SK-N-SH (cell line): ENCODE data around the gene DYRK1A. TPM values are rescaled to one million over a fixed set of nuclear protein-coding genes. Genes with fewer than 3 reads are reported as not detected.

Source experiments
- CTCF ChIA-PET: fragments of 300-600, 350-600 bp; formaldehyde crosslinking; extraction: SDS; loops from one replicate; lab custom pipeline; 2021; lab: Yijun Ruan, JAX
- POLR2A ChIA-PET: fragments of 350-600 bp; sonication (Branson Sonifier 250); formaldehyde crosslinking; extraction: SDS; loops from one replicate; lab custom pipeline; 2020; ENCODE audit warnings: antibody characterized with exemption, inconsistent platforms; lab: Yijun Ruan, JAX
- DNase-seq: peaks from one replicate; pipeline ENCODE4 v3.0.0; 2012
- H2AFZ ChIP-seq: fragments of 200-600 bp; sonication (generic); 2 replicates; pipeline ENCODE4 v1.8.1; 2016; ENCODE audit warnings: antibody characterized with exemption, mild to moderate bottlenecking, low read depth
- H3F3A ChIP-seq: fragments of 200-600 bp; sonication (generic); replicated peaks from 2 replicates; pipeline ENCODE3; 2016; ENCODE audit warnings: antibody characterized with exemption, mild to moderate bottlenecking; ENCODE audit not compliant: insufficient read depth
- H3K27ac ChIP-seq, 2 experiments: fragments of 200-500 bp in 1 of 2; fragments of 200-600 bp in 1 of 2; sonication (Bioruptor generic) in 1 of 2; sonication (generic), shearing (Covaris generic) in 1 of 2; 2 replicates each; pipeline versions ENCODE4 v1.5.1 to v1.6.1; 2014 to 2016; ENCODE audit warnings: low read depth in 2 of 2, inconsistent platforms in 1 of 2, low read length in 1 of 2, mild to moderate bottlenecking in 1 of 2, mixed read lengths in 1 of 2
- H3K27me3 ChIP-seq: fragments of 200-600 bp; sonication (generic), shearing (Covaris generic); 2 replicates; pipeline ENCODE4 v1.6.1; 2016; ENCODE audit warnings: mixed run types; ENCODE audit not compliant: insufficient read depth
- H3K36me3 ChIP-seq, 2 experiments: fragments of 200-500 bp in 1 of 2; fragments of 200-600 bp in 1 of 2; sonication (Bioruptor generic) in 1 of 2; sonication (generic) in 1 of 2; replicated peaks in 1 of 2; 2 replicates each; pipeline versions ENCODE3 to v1.5.1; 2014 to 2016; ENCODE audit warnings: low read length in 1 of 2, mild to moderate bottlenecking in 1 of 2; ENCODE audit not compliant: insufficient read depth in 2 of 2, control insufficient read depth in 1 of 2
- H3K4me1 ChIP-seq, 2 experiments: fragments of 200-500 bp in 1 of 2; fragments of 200-600 bp in 1 of 2; sonication (Bioruptor generic) in 1 of 2; sonication (generic), shearing (Covaris generic) in 1 of 2; 2 replicates each; pipeline versions ENCODE4 v1.5.1 to v1.6.1; 2014 to 2016; ENCODE audit warnings: low read depth in 1 of 2, low read length in 1 of 2, mixed run types in 1 of 2; ENCODE audit not compliant: insufficient read depth in 2 of 2, control insufficient read depth in 1 of 2
- H3K4me2 ChIP-seq: fragments of 200-600 bp; sonication (generic), shearing (Covaris generic); 2 replicates; pipeline ENCODE4 v1.6.1; 2017; ENCODE audit warnings: mixed run types
- H3K4me3 ChIP-seq, 2 experiments: fragments of 200-500 bp in 1 of 2; fragments of 200-600 bp in 1 of 2; sonication (Bioruptor generic) in 1 of 2; sonication (generic), shearing (Covaris generic) in 1 of 2; 2 replicates each; pipeline versions ENCODE4 v1.5.1 to v1.8.1; 2014 to 2016; ENCODE audit warnings: low read depth in 2 of 2, inconsistent platforms in 1 of 2, low read length in 1 of 2, mild to moderate bottlenecking in 1 of 2, mixed read lengths in 1 of 2, moderate library complexity in 1 of 2
- H3K79me2 ChIP-seq: fragments of 200-600 bp; sonication (generic); 2 replicates; pipeline ENCODE4 v1.8.1; 2017; ENCODE audit warnings: mild to moderate bottlenecking; ENCODE audit not compliant: insufficient read depth
- H3K9ac ChIP-seq: fragments of 200-600 bp; sonication (generic); 2 replicates; pipeline ENCODE4 v1.6.1; 2017; ENCODE audit warnings: mixed run types
- H3K9me2 ChIP-seq: fragments of 200-600 bp; sonication (generic); 2 replicates; pipeline ENCODE4 v1.6.1; 2017; ENCODE audit warnings: mixed run types
- H3K9me3 ChIP-seq: fragments of 200-600 bp; sonication (generic); 2 replicates; pipeline ENCODE4 v1.6.1; 2017; ENCODE audit warnings: mixed run types, mild to moderate bottlenecking, moderate library complexity
- H4K20me1 ChIP-seq: fragments of 200-600 bp; sonication (generic); 2 replicates; pipeline ENCODE4 v1.6.1; 2017; ENCODE audit warnings: mild to moderate bottlenecking, mixed run types; ENCODE audit not compliant: insufficient read depth
- ELF1 ChIP-seq: IDR thresholded peaks from 2 replicates; pipeline ENCODE4 v1.4.0; 2012
- EZH2phosphoT487 ChIP-seq: fragments of 200-600 bp; sonication (generic); IDR thresholded peaks from 2 replicates; pipeline ENCODE4 v1.6.1; 2017; ENCODE audit warnings: low read depth, mixed run types, mild to moderate bottlenecking, antibody characterized with exemption, moderate library complexity, borderline replicate concordance
- FOSL2 ChIP-seq: IDR thresholded peaks from 2 replicates; pipeline ENCODE4 v1.4.0; 2012; ENCODE audit warnings: low read depth, mild to moderate bottlenecking, moderate library complexity, borderline replicate concordance
- FOXJ3 ChIP-seq: sonication (generic); formaldehyde crosslinking; IDR thresholded peaks from 2 replicates; pipeline ENCODE4 v1.5.1; 2020; ENCODE audit warnings: mild to moderate bottlenecking, missing genetic modification reagents
- FOXM1 ChIP-seq: IDR thresholded peaks from 2 replicates; pipeline ENCODE4 v1.4.0; 2012; ENCODE audit warnings: low read depth, mild to moderate bottlenecking
- GABPA ChIP-seq: IDR thresholded peaks from 2 replicates; pipeline ENCODE4 v1.4.0; 2012; ENCODE audit warnings: low read depth, mild to moderate bottlenecking
- MEF2A ChIP-seq: IDR thresholded peaks from 2 replicates; pipeline ENCODE4 v1.4.0; 2012; ENCODE audit warnings: low read depth, borderline replicate concordance
- NFIC ChIP-seq: IDR thresholded peaks from 2 replicates; pipeline ENCODE4 v1.4.0; 2012; ENCODE audit warnings: borderline replicate concordance
- RAD21 ChIP-seq: IDR thresholded peaks from 2 replicates; pipeline ENCODE4 v1.6.1; 2012; ENCODE audit warnings: mild to moderate bottlenecking, low read length
- RCOR1 ChIP-seq: fragments of 150-350 bp; IDR thresholded peaks from 2 replicates; pipeline ENCODE4 v1.6.1; 2017; ENCODE audit warnings: antibody characterized with exemption, low read length
- RXRA ChIP-seq: IDR thresholded peaks from 2 replicates; pipeline ENCODE4 v1.4.0; 2012; ENCODE audit warnings: low read depth, mild to moderate bottlenecking, borderline replicate concordance
- SIN3A ChIP-seq: IDR thresholded peaks from 2 replicates; pipeline ENCODE4 v1.6.1; 2012; ENCODE audit warnings: low read depth, mild to moderate bottlenecking, low read length, moderate library complexity, borderline replicate concordance
- TCF12 ChIP-seq: IDR thresholded peaks from 2 replicates; pipeline ENCODE4 v1.4.0; 2012
- TEAD4 ChIP-seq: IDR thresholded peaks from 2 replicates; pipeline ENCODE4 v1.4.0; 2012; ENCODE audit warnings: mild to moderate bottlenecking, borderline replicate concordance; ENCODE audit not compliant: insufficient read depth
- WGBS: methylation state at CpG from one replicate; pipeline ENCODE4 v1.1.6; 2017; ENCODE audit warnings: low lambda C conversion rate; 5-methylcytosine and 5-hydroxymethylcytosine counted together
- polyA plus RNA-seq, 3 experiments: library from polyadenylated mRNA; depleted of rRNA; stranded (reverse); fragments of >200 nt; gene quantifications; 2 replicates each; pipeline ENCODE4 v1.2.3, GENCODE V29; 2012
- TF ChIP-seq, protein P1 (sequence below): IDR thresholded peaks from 2 replicates; pipeline ENCODE4 v1.4.0; 2012; ENCODE audit warnings: low read depth, borderline replicate concordance
- TF ChIP-seq, protein P2 (sequence below): IDR thresholded peaks from 2 replicates; pipeline ENCODE4 v1.4.0; 2012; ENCODE audit warnings: low read depth
- TF ChIP-seq, protein P3 (sequence below): fragments of 150-350 bp; IDR thresholded peaks from 2 replicates; pipeline ENCODE4 v1.6.1; 2016; ENCODE audit warnings: mild to moderate bottlenecking, low read depth, low read length
- TF ChIP-seq, protein P4 (sequence below): IDR thresholded peaks from 2 replicates; pipeline ENCODE4 v1.6.1; 2012; ENCODE audit warnings: mild to moderate bottlenecking, low read depth, low read length, moderate library complexity
- TF ChIP-seq, protein P5 (sequence below): fragments of 200-600 bp; sonication (generic); IDR thresholded peaks from 2 replicates; pipeline ENCODE4 v1.6.1; 2017; ENCODE audit warnings: antibody characterized with exemption, mild to moderate bottlenecking, moderate library complexity

DYRK1A gene
- polyA plus RNA-seq, 1 of the 3 experiments (the other 2 are of a cell fraction): 19.3 TPM

DNA sequence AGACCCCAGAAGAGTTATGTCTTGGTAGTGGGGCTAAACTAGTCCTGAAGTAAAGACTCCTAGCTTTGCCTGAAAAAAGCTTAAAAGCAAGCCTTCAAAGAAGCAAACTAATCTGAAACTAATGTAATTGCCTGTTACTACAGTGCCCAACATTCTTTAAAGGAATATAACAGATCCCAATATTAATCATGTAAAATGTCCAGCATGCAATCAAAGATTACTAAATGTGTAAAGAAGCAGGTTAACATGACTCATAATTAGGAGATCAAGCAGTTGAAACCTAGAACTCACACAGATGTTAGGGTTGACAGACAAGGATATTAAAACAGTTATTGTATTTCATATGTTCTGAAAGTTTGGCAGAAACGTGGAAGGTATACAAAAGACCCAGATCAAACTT lies 17.8 kb downstream of the DYRK1A start:
- Histone ChIP-seq H3K9me2 (no peaks in the 10 kb centered on the region), H2AFZ (no peak overlapping the region), H3K4me2 (no peak overlapping the region), H3K4me3 (no peak overlapping the region), H3K27ac (no peak overlapping the region), H3K9me3 (no peaks in the 10 kb centered on the region), H3K36me3 (peaks cover 0 to 7% of the 10 kb centered on the region in 2 experiments), H3K79me2 (peaks cover 100% of the 10 kb centered on the region), H4K20me1 (peaks cover 98% of the 10 kb centered on the region), H3K9ac (no peak overlapping the region), H3F3A (peaks cover 6% of the 10 kb centered on the region), H3K4me1 (peaks cover 0 to 7% of the 10 kb centered on the region in 2 experiments; a peak in 3 of 4 replicates), H3K27me3 (no peaks in the 10 kb centered on the region)
- CTCF ChIA-PET: no interaction called here
- TF ChIP-seq ELF1 (no peak), RXRA (no peak), TCF12 (no peak), GABPA (no peak), RCOR1 (no peak), EZH2phosphoT487 (no peak)
- DNase-seq: no peak
- POLR2A ChIA-PET: no interaction called here
- WGBS: 87% methylated on average over 1 of the region's 1 CpG

DNA sequence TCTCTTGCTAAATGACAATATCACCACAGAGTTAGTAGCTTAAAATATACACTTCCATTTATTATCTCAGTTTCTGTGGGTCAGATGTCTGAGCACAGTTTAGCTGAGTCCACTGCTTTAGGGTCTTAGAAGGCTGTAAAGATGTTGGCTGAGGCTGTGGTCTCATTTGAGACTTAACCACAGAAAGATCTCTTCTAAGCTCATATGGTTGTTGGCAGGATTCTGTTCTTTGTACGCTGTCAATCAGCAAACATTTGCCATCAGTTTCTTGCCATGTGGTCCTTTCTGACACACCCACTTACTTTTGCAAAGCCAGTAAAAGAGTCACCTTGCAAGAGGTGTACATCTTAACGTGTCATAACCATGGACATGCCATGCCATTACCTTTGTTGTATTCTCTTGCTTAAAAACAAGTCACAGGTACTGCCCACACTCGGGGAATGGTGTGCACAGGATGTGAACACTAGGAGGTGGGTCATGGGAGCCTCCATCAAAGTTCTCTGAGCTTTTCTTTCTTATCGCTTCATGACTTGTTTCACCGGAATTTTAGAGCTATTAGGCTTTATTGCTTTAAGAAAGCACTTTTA lies 18.7 kb downstream of the DYRK1A start:
- Histone ChIP-seq H3K4me3 (no peak overlapping the region), H3K9me3 (no peaks in the 10 kb centered on the region), H3K36me3 (peaks cover 0 to 7% of the 10 kb centered on the region in 2 experiments), H3K9ac (no peak overlapping the region), H2AFZ (no peak overlapping the region), H3K4me2 (no peak overlapping the region), H4K20me1 (peaks cover 98% of the 10 kb centered on the region), H3K9me2 (no peaks in the 10 kb centered on the region), H3K79me2 (peaks cover 100% of the 10 kb centered on the region), H3K27ac (no peak overlapping the region; a peak in 1 of 4 replicates), H3K4me1 (peaks cover 0 to 6% of the 10 kb centered on the region in 2 experiments; a peak in 2 of 4 replicates), H3K27me3 (no peaks in the 10 kb centered on the region), H3F3A (peaks cover 6% of the 10 kb centered on the region)
- CTCF ChIA-PET: interaction anchor here (0.6 to 1.8 kb wide), 3 partner anchors 16 to 58 kb away, joined by 3 to 7 read pairs (median 3); no protein-coding TSS in a partner anchor
- POLR2A ChIA-PET: no interaction called here
- no peak for DNase-seq
- TF ChIP-seq GABPA (no peak), FOXM1 (no peak), MEF2A (no peak), FOXJ3 (CRISPR knock-in tag) (no peak), RAD21 (no peak), RCOR1 (no peak), RXRA (no peak), TCF12 (no peak), NFIC (no peak), FOSL2 (no peak), TEAD4 (no peak), SIN3A (no peak), EZH2phosphoT487 (no peak)
- TF ChIP-seq, protein P1, sequence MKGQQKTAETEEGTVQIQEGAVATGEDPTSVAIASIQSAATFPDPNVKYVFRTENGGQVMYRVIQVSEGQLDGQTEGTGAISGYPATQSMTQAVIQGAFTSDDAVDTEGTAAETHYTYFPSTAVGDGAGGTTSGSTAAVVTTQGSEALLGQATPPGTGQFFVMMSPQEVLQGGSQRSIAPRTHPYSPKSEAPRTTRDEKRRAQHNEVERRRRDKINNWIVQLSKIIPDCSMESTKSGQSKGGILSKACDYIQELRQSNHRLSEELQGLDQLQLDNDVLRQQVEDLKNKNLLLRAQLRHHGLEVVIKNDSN: no peak
- TF ChIP-seq, protein P2, sequence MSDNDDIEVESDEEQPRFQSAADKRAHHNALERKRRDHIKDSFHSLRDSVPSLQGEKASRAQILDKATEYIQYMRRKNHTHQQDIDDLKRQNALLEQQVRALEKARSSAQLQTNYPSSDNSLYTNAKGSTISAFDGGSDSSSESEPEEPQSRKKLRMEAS: no peak
- TF ChIP-seq, protein P3, sequence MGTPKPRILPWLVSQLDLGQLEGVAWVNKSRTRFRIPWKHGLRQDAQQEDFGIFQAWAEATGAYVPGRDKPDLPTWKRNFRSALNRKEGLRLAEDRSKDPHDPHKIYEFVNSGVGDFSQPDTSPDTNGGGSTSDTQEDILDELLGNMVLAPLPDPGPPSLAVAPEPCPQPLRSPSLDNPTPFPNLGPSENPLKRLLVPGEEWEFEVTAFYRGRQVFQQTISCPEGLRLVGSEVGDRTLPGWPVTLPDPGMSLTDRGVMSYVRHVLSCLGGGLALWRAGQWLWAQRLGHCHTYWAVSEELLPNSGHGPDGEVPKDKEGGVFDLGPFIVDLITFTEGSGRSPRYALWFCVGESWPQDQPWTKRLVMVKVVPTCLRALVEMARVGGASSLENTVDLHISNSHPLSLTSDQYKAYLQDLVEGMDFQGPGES: no peak
- TF ChIP-seq, protein P4, sequence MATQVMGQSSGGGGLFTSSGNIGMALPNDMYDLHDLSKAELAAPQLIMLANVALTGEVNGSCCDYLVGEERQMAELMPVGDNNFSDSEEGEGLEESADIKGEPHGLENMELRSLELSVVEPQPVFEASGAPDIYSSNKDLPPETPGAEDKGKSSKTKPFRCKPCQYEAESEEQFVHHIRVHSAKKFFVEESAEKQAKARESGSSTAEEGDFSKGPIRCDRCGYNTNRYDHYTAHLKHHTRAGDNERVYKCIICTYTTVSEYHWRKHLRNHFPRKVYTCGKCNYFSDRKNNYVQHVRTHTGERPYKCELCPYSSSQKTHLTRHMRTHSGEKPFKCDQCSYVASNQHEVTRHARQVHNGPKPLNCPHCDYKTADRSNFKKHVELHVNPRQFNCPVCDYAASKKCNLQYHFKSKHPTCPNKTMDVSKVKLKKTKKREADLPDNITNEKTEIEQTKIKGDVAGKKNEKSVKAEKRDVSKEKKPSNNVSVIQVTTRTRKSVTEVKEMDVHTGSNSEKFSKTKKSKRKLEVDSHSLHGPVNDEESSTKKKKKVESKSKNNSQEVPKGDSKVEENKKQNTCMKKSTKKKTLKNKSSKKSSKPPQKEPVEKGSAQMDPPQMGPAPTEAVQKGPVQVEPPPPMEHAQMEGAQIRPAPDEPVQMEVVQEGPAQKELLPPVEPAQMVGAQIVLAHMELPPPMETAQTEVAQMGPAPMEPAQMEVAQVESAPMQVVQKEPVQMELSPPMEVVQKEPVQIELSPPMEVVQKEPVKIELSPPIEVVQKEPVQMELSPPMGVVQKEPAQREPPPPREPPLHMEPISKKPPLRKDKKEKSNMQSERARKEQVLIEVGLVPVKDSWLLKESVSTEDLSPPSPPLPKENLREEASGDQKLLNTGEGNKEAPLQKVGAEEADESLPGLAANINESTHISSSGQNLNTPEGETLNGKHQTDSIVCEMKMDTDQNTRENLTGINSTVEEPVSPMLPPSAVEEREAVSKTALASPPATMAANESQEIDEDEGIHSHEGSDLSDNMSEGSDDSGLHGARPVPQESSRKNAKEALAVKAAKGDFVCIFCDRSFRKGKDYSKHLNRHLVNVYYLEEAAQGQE: no peak
- TF ChIP-seq, protein P5, sequence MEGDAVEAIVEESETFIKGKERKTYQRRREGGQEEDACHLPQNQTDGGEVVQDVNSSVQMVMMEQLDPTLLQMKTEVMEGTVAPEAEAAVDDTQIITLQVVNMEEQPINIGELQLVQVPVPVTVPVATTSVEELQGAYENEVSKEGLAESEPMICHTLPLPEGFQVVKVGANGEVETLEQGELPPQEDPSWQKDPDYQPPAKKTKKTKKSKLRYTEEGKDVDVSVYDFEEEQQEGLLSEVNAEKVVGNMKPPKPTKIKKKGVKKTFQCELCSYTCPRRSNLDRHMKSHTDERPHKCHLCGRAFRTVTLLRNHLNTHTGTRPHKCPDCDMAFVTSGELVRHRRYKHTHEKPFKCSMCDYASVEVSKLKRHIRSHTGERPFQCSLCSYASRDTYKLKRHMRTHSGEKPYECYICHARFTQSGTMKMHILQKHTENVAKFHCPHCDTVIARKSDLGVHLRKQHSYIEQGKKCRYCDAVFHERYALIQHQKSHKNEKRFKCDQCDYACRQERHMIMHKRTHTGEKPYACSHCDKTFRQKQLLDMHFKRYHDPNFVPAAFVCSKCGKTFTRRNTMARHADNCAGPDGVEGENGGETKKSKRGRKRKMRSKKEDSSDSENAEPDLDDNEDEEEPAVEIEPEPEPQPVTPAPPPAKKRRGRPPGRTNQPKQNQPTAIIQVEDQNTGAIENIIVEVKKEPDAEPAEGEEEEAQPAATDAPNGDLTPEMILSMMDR: no peak
- WGBS: 93% methylated on average over 5 of the region's 5 CpGs
